Mesenchymal stem cell (in vitro differentiated cells and primary cell): ENCODE measurements around the gene GTF2H4.

ENCODE experiments used
- DNase-seq: peaks from one replicate; pipeline ENCODE4 v3.0.0-alpha.2; 2013
- H2AFZ ChIP-seq: one replicate; pipeline ENCODE4 v1.6.1; 2013; ENCODE audit warnings: low read depth, mild to moderate bottlenecking, control low read depth, inconsistent platforms, low read length, moderate library complexity
- H2AK5ac ChIP-seq: 2 replicates; pipeline ENCODE4 v1.6.1; 2013; ENCODE audit warnings: low read length, moderate library complexity, mild to moderate bottlenecking, inconsistent platforms; ENCODE audit not compliant: severe bottlenecking
- H2BK120ac ChIP-seq: one replicate; pipeline ENCODE4 v1.6.1; 2013; ENCODE audit warnings: low read depth, mild to moderate bottlenecking, inconsistent platforms, low read length, moderate library complexity
- H2BK12ac ChIP-seq, 2 experiments: one replicate each; pipeline ENCODE4 v1.6.1; 2013; ENCODE audit warnings: inconsistent platforms in 2 of 2, low read length in 2 of 2, mild to moderate bottlenecking in 2 of 2, moderate library complexity in 2 of 2, control low read depth in 1 of 2
- H2BK15ac ChIP-seq: one replicate; pipeline ENCODE4 v1.6.1; 2013; ENCODE audit warnings: mild to moderate bottlenecking, low read depth, inconsistent platforms; ENCODE audit not compliant: poor library complexity, severe bottlenecking
- H2BK5ac ChIP-seq: 2 replicates; pipeline ENCODE4 v1.6.1; 2013; ENCODE audit warnings: low read depth, mild to moderate bottlenecking, low read length, control low read depth, inconsistent platforms; ENCODE audit not compliant: poor library complexity, severe bottlenecking
- H3K14ac ChIP-seq, 2 experiments: one replicate each; pipeline ENCODE4 v1.6.1; 2013; ENCODE audit warnings: inconsistent platforms in 2 of 2, low read length in 2 of 2, control low read depth in 1 of 2, mild to moderate bottlenecking in 1 of 2, moderate library complexity in 1 of 2
- H3K18ac ChIP-seq, 2 experiments: one replicate each; pipeline ENCODE4 v1.6.1; 2013; ENCODE audit warnings: inconsistent platforms in 2 of 2, low read length in 2 of 2, control low read depth in 1 of 2, low read depth in 1 of 2, mild to moderate bottlenecking in 1 of 2
- H3K23ac ChIP-seq, 2 experiments: one replicate each; pipeline ENCODE4 v1.6.1; 2013; ENCODE audit warnings: inconsistent platforms in 2 of 2, low read length in 2 of 2, mild to moderate bottlenecking in 2 of 2, moderate library complexity in 2 of 2, control low read depth in 1 of 2
- H3K27ac ChIP-seq: 2 replicates; pipeline ENCODE4 v1.5.1; 2013; ENCODE audit warnings: mild to moderate bottlenecking, moderate library complexity, low read length, control low read depth, inconsistent platforms; ENCODE audit not compliant: poor library complexity, severe bottlenecking
- H3K27me3 ChIP-seq, 2 experiments: 2 replicates each; pipeline versions ENCODE4 v1.6.1 to v1.7.0; 2013; ENCODE audit warnings: low read length in 2 of 2, mild to moderate bottlenecking in 2 of 2, moderate library complexity in 2 of 2, control low read depth in 1 of 2, inconsistent platforms in 1 of 2; ENCODE audit not compliant: control insufficient read depth in 1 of 2, insufficient read depth in 1 of 2
- H3K36me3 ChIP-seq, 2 experiments: 2 replicates each; pipeline versions ENCODE4 v1.6.1 to v1.7.0; 2013; ENCODE audit warnings: low read length in 2 of 2, control low read depth in 1 of 2, inconsistent platforms in 1 of 2, low read depth in 1 of 2, mild to moderate bottlenecking in 1 of 2; ENCODE audit not compliant: insufficient read depth in 2 of 2, control insufficient read depth in 1 of 2
- H3K4ac ChIP-seq, 2 experiments: one replicate each; pipeline ENCODE4 v1.6.1; 2013; ENCODE audit warnings: inconsistent platforms in 2 of 2, low read length in 2 of 2, mild to moderate bottlenecking in 2 of 2, moderate library complexity in 2 of 2, control low read depth in 1 of 2, low read depth in 1 of 2
- H3K4me1 ChIP-seq: 2 replicates; pipeline ENCODE4 v1.6.1; 2013; ENCODE audit warnings: low read depth, low read length, control low read depth; ENCODE audit not compliant: control insufficient read depth, insufficient read depth
- H3K4me2 ChIP-seq: 2 replicates; pipeline ENCODE4 v1.6.1; 2013; ENCODE audit warnings: low read length, mild to moderate bottlenecking, inconsistent platforms; ENCODE audit not compliant: poor library complexity, severe bottlenecking
- H3K4me3 ChIP-seq, 2 experiments: 2 replicates each; pipeline versions ENCODE4 v1.5.1 to v1.7.0; 2013; ENCODE audit warnings: low read length in 2 of 2, mild to moderate bottlenecking in 2 of 2, control low read depth in 1 of 2, low read depth in 1 of 2; ENCODE audit not compliant: insufficient read depth in 1 of 2
- H3K79me1 ChIP-seq: replicated peaks from 2 replicates; pipeline ENCODE4 v1.6.1; 2013; ENCODE audit warnings: mild to moderate bottlenecking, control low read depth, low read length, inconsistent platforms; ENCODE audit not compliant: poor library complexity, severe bottlenecking
- H3K9ac ChIP-seq: 2 replicates; pipeline ENCODE4 v1.7.0; 2013; ENCODE audit warnings: mild to moderate bottlenecking, low read length, moderate library complexity
- H3K9me3 ChIP-seq: 2 replicates; pipeline ENCODE4 v1.7.0; 2013; ENCODE audit warnings: mild to moderate bottlenecking, low read length; ENCODE audit not compliant: control insufficient read depth
- H4K8ac ChIP-seq: one replicate; pipeline ENCODE4 v1.6.1; 2013; ENCODE audit warnings: inconsistent platforms, mild to moderate bottlenecking, low read length, moderate library complexity
- H4K91ac ChIP-seq: one replicate; pipeline ENCODE4 v1.6.1; 2013; ENCODE audit warnings: mild to moderate bottlenecking, low read length, inconsistent platforms
- WGBS: methylation state at CpG from one replicate; pipeline ENCODE4 v1.1.7; 2013; ENCODE audit warnings: mixed read lengths; 5-methylcytosine and 5-hydroxymethylcytosine counted together

The GTF2H4 gene

DNA sequence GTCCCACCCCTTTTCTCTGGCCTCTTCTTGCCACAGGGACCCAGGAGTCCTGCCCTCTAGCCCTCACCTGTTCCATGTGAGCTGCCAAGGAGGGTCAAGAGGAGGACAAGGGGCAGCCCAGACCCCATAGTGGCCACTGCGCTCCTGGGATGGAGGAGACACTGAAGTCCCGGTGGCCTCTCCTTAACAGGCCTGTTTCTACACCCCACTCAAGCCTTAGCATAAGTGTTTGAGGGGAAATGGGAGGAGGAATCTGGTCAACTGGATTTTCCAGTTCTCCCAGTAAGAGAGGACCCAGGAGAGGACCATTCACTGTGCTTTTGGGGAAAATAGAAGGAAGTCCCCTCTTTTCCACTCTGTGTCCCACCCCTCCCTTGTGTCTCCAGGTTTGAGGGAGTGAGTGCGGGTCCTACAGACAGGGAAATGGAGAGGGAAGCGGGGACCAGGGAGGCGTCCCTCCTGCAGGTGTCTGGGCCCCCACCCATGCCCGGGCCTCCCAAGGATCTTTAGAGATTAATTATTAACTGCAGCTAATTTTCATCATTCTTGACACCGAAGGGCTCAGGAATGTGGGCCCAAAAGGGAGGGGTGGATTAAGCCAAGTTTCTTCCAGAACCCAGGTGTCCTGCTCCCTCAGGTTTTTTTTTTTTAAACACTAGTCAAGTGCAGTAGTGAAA is 24.1 kb downstream of the GTF2H4 start, which contains the start of gene SFTA2:
Gene SFTA2, minus strand, starts transcription at position 202 of the 677 bp plus-strand sequence. Its CDS starts 74 bp downstream, at position 128.
- Histone ChIP-seq H2BK12ac (no peak within 1 kb of the TSS), H3K18ac (no peak within 1 kb of the TSS), H4K91ac (no peak within 1 kb of the TSS), H3K4me2 (no peak within 1 kb of the TSS), H3K4ac (no peak within 1 kb of the TSS), H3K9me3 (peaks cover 13% of the 10 kb centered on the region), H3K36me3 (peaks cover 0 to 8% of the 10 kb centered on the region in 2 experiments), H2BK120ac (no peak within 1 kb of the TSS), H2BK15ac (no peak within 1 kb of the TSS), H3K4me1 (peaks cover 28% of the 10 kb centered on the region), H3K27ac (peak within 1 kb of the TSS; percentile 1), H2AK5ac (peak within 1 kb of the TSS; percentile 98), H3K23ac (no peak within 1 kb of the TSS), H3K14ac (no peak within 1 kb of the TSS), H2BK5ac (peak within 1 kb of the TSS; percentile 46), H3K27me3 (peaks cover 0 to 55% of the 10 kb centered on the region in 2 experiments), H3K4me3 (no peak within 1 kb of the TSS), H2AFZ (no peak within 1 kb of the TSS), H4K8ac (no peak within 1 kb of the TSS), H3K9ac (no peak within 1 kb of the TSS), H3K79me1 (no peaks in the 10 kb centered on the region)
- 76% methylated on average over 4 of the region's 7 CpGs for WGBS
- no peak for DNase-seq

DNA sequence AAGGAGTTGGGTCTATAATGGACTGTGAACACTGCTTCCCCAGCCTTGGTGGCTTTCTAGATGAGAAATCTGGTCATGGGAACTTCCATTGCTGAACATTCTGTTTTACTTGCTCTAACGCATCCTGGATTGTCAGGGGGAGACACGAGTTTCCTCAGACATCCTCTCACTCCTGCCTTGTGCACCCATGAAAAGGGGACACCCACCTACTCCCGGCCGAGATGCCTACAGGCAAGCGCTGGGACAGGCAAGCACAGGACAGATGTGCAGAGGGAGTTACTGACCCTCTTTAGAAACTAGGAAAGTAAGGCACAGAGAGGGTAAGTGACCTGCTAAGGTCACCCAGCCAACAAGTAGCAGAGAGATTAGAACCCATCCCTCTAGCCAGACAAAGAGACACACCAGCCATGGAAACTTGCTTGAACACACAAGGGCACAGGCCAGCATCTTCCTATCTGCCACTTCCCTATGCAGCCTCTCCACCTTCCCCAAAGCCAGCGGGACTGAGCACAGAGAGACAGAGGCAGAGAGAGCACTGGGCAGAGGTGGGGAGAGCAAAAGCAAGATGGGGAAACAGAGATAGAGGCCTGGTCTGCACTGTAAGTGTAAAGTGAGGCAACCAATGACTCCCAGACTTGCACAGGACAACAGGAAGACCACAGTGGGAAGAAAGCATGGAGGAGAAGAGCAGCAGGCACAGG is 24.8 kb downstream of the GTF2H4 start:
- no peak overlapping the region for H4K91ac ChIP-seq
- no peak overlapping the region for H3K9ac ChIP-seq
- H3K4me3 ChIP-seq: no peak overlapping the region
- H3K18ac ChIP-seq: no peak overlapping the region
- no peaks in the 10 kb centered on the region for H3K79me1 ChIP-seq
- DNase-seq: no peak
- H3K23ac ChIP-seq: no peak overlapping the region
- H3K27ac ChIP-seq: peak overlapping the region; percentile 1
- no peak overlapping the region for H2BK120ac ChIP-seq
- H3K9me3 ChIP-seq: peaks cover 13% of the 10 kb centered on the region
- peaks cover 28% of the 10 kb centered on the region for H3K4me1 ChIP-seq
- no peak overlapping the region for H2BK15ac ChIP-seq
- H2BK12ac ChIP-seq: no peak overlapping the region
- no peak overlapping the region for H3K4ac ChIP-seq
- WGBS: 89% methylated on average over 6 of the region's 6 CpGs
- peaks cover 0 to 62% of the 10 kb centered on the region in 2 experiments for H3K27me3 ChIP-seq
- no peak overlapping the region for H4K8ac ChIP-seq
- H2AFZ ChIP-seq: no peak overlapping the region
- H3K36me3 ChIP-seq: peaks cover 0 to 8% of the 10 kb centered on the region in 2 experiments
- no peak overlapping the region for H3K14ac ChIP-seq
- no peak overlapping the region for H3K4me2 ChIP-seq
- peak overlapping the region; percentile 46 for H2BK5ac ChIP-seq
- peak overlapping the region; percentile 98 for H2AK5ac ChIP-seq

DNA sequence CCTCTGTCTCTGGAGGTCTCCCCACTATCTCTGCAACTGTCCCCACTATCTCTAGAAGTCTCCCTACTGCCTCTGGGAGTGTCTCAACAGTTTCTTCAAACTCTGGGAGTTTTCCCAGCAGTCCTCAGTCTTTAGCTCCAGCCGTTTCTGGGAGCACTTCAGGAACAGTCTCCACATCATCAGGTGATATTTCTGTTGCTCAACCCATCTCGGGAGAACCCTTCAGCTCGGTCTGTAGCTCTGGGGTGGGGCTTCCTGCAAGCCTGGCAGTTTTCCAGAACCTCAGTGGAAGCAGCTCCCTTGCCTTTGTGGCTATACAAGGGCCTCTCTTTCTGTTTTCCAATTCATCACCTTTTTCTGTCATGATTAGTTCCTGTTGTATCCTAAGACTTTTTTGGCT is 27.0 kb downstream of the GTF2H4 start:
- H4K8ac ChIP-seq: no peak overlapping the region
- no peak for DNase-seq
- H2BK5ac ChIP-seq: peak overlapping the region; percentile 20
- no peak overlapping the region for H3K18ac ChIP-seq
- no peak overlapping the region for H2BK12ac ChIP-seq
- H3K4me2 ChIP-seq: no peak overlapping the region
- H3K27ac ChIP-seq: no peak overlapping the region
- no peaks in the 10 kb centered on the region for H3K79me1 ChIP-seq
- no peak overlapping the region for H2BK15ac ChIP-seq
- H3K23ac ChIP-seq: no peak overlapping the region
- no peak overlapping the region for H2BK120ac ChIP-seq
- 61% methylated on average over 3 of the region's 3 CpGs for WGBS
- H4K91ac ChIP-seq: no peak overlapping the region
- no peak overlapping the region for H2AK5ac ChIP-seq
- H3K36me3 ChIP-seq: no peaks in the 10 kb centered on the region
- H3K4me3 ChIP-seq: no peak overlapping the region
- H3K9ac ChIP-seq: no peak overlapping the region
- no peaks in the 10 kb centered on the region for H3K9me3 ChIP-seq
- H3K4ac ChIP-seq: no peak overlapping the region
- H2AFZ ChIP-seq: no peak overlapping the region
- H3K27me3 ChIP-seq: peaks cover 0 to 77% of the 10 kb centered on the region in 2 experiments
- peaks cover 28% of the 10 kb centered on the region for H3K4me1 ChIP-seq
- H3K14ac ChIP-seq: no peak overlapping the region

GRCh38 chr6:30937265-30937664 is 29.3 kb downstream of the GTF2H4 start:
- Histone ChIP-seq H4K91ac (no peak overlapping the region), H3K36me3 (no peaks in the 10 kb centered on the region), H2BK15ac (no peak overlapping the region), H4K8ac (no peak overlapping the region), H3K23ac (no peak overlapping the region), H3K14ac (peak overlapping the region in 1 of 2 experiments; percentile 51), H2AK5ac (peak overlapping the region; percentile 64), H3K4me3 (no peak overlapping the region), H3K9me3 (no peaks in the 10 kb centered on the region), H2BK12ac (no peak overlapping the region), H3K4me2 (no peak overlapping the region), H3K18ac (no peak overlapping the region), H3K27me3 (peaks cover 0 to 79% of the 10 kb centered on the region in 2 experiments), H2BK120ac (no peak overlapping the region), H3K79me1 (no peaks in the 10 kb centered on the region), H3K9ac (no peak overlapping the region), H3K4me1 (peaks cover 14% of the 10 kb centered on the region), H2BK5ac (no peak overlapping the region), H3K4ac (no peak overlapping the region), H3K27ac (no peak overlapping the region), H2AFZ (no peak overlapping the region)
- 72% methylated on average over 5 of the region's 6 CpGs for WGBS
- DNase-seq: no peak
